HPDE6-E6E7 (cell line): ENCODE data around the gene ENGASE.

Source experiments
- DNase-seq: peaks from one replicate; pipeline ENCODE4 v3.0.0; 2011; ENCODE audit warnings: missing footprints; ENCODE audit errors: extremely low spot score

Gene ENGASE

GRCh38 chr17:79079421-79080200 is 5.0 kb downstream of the ENGASE start:
- DNase-seq = no peak

GRCh38 chr17:79080349-79080748 is 5.7 kb downstream of the ENGASE start:
- DNase-seq = no peak

- DNase-seq = no peak
Observed at GRCh38 chr17:79080761-79081290, 6.2 kb downstream of the ENGASE start.

GRCh38 chr17:79081571-79082276 is 7.1 kb downstream of the ENGASE start:
- DNase-seq = no peak

- DNase-seq = no peak
Observed at GRCh38 chr17:79082311-79083190, 7.9 kb downstream of the ENGASE start.

- no peak for DNase-seq
Observed at GRCh38 chr17:79083191-79083971, 8.8 kb downstream of the ENGASE start.

- DNase-seq = no peak
Observed at GRCh38 chr17:79084291-79085153, 9.9 kb downstream of the ENGASE start.

GRCh38 chr17:79085154-79085920 is 10.7 kb downstream of the ENGASE start:
- no peak for DNase-seq

- DNase-seq = no peak
Observed at GRCh38 chr17:79085921-79086551, 11.4 kb downstream of the ENGASE start.

GRCh38 chr17:79086609-79087427 is 12.2 kb downstream of the ENGASE start:
- no peak for DNase-seq

GRCh38 chr17:79087428-79088143 is 13.0 kb downstream of the ENGASE start:
- DNase-seq = peak; percentile 73

- no peak for DNase-seq
Observed at GRCh38 chr17:79088247-79088996, 13.8 kb downstream of the ENGASE start.

- no peak for DNase-seq
Observed at GRCh38 chr17:79088997-79089328, 14.3 kb downstream of the ENGASE start.

GRCh38 chr17:79089720-79090442 is 15.3 kb downstream of the ENGASE start:
- DNase-seq = no peak

GRCh38 chr17:79090443-79091225 is 16.0 kb downstream of the ENGASE start:
- no peak for DNase-seq
